ENCODE data around the gene UXT.
"Not testable (repeated sequence)": the region's sequence is repeated elsewhere in the genome, so short reads cannot be mapped to it uniquely, and the experiment has no call there.

The UXT gene

DNA sequence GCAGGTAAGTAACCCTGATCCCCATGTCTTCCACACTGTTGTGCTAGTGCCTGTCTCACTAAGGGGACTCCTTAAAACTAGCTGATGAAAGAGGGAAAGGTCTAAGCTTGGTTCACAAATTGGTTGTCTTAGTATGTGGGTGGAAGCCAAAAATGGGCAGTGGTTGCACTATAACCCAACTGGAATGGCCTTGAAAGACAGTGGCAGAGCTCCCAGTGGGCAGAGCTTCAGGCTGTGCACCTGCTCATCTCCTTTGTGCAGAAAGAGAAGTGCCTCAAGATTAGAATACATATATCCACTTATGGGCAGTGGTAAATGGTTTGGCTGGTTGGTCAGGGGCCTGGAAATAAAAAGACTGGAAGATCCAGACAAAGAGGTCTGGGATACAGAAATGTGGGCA is 46.6 kb downstream of the UXT start:
- DNase-seq, result no peak

- DNase-seq, result no peak
Observed at GRCh38 chrX:47611926-47612325, 47.1 kb downstream of the UXT start.

GRCh38 chrX:47611489-47611888 is 47.5 kb downstream of the UXT start:
- DNase-seq, result no peak

GRCh38 chrX:47610511-47610910 is 48.5 kb downstream of the UXT start:
- DNase-seq, result no peak

GRCh38 chrX:47608130-47608810 is 50.7 kb downstream of the UXT start:
- no peak for DNase-seq

- DNase-seq, result no peak
Observed at GRCh38 chrX:47607091-47607490, 51.9 kb downstream of the UXT start.

DNA sequence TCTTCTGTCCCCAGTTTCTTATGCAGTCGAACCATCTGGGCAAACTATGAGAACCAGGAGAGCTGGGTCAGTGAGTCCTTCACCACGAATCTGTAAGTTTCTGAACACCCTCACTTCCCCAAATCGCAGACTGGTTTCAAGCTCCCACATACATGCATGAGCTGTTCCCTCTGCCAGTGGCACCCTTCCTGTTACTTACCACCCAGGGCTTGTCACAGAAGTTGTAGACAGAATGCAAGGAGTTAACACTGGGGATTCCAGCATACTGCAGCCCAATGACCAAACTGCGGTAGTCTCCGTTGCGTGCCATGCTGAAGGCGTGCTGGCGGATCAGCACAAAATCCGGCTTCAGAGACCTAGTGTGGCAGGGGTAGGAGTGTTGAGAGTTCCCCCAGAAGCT is 54.0 kb downstream of the UXT start:
- no peak for DNase-seq

DNA sequence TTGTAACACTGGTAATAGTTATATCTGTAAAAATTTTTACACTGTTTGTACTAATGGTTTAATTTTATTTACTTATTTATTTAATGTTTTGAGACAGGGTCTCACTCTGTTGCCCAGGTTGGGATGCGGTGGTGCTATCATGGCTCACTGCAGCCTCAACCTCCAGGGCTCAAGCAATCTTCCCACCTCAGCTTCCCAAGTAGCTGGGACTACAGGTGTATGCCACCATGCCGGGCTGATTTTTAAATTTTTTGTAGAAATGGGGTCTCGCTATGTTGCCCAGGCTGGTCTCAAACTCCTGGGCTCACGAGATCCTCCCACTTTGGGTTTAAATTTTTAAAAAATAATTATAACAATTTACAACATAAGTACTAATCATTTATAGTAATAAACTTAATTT is 55.9 kb downstream of the UXT start:
- DNase-seq, result not testable (repeated sequence)

Data from CD4-positive, alpha-beta T cell treated with Interleukin-1 beta for 1 hour (primary cell).